CD4-positive, alpha-beta T cell treated with Interleukin-4 for 4 hours (primary cell): Measurements from ENCODE around the gene CACNA1S.

Experiments
- DNase-seq: peaks from one replicate; pipeline ENCODE4 v3.0.0-alpha.2; 2020

CACNA1S gene

DNA sequence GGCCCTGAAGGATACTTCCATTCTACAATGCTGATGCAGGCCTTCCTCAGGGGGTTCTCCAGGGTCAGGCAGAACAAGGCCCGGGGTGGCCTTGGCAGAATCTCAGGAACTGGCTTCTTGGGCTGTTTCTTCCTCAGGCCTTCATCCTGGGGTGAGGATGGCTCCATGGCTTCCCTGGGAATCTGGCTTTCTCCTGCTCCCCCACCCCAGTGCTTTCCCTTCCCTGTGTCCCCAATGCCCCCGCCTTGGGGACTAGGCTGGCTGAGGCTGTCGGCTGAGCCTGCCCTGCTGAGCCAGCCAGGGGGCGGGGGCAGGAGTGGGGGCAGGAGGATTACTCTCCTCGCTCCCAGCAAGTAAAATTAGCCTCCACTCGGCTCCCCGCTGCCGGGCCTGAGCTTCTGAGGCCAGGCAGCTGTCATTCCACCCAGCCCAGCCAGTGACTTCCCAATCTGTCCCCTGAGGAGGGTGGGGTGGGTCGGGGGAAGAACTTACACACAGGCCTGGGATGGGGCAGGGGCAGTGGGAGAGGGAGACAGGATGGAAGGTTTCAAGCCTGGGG lies at the start of gene CACNA1S:
Gene CACNA1S, minus strand, starts transcription at position 254 of the 559 bp plus-strand sequence. Its CDS starts 87 bp downstream, at position 167.
- DNase-seq: no peak

DNA sequence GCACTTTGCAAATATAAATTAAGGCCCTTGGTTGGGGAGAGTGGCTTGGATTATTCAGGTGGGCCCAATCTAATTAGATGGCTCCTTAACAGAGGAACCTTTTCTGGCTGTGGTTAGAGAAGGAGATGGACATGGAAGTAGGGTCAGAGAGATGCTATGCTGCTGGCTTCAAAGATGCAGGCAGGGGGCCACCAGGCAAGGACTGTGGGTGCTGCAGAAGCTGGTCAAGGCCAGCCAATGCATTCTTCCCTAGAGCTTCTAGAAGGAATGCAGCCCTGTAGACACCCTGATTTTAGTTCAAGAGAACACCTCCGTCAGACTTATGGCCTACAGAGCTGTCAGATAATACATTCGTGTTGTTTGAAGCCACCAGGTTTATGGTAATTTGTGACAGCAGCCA lies 45.7 kb upstream of the CACNA1S start:
- DNase-seq: no peak

DNA sequence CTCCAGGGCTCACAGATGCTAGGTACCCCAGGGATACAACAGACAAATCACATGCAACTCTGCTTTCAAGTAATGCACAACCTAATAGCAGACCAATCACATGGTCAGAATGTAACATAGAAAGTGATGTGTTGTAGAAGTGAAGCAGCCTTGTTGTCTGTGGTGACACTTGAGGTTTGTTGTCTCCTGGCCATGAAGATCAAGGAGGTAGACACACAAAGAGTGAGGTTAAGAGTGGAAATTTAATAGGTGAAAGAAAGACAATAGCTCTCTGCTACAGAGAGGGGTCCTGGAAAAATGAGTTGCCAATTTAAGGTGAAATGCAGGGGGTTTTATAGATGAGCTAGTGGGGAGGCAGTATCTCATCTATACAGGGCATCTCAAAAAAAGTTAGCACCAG lies 44.6 kb upstream of the CACNA1S start:
- DNase-seq: no peak

DNA sequence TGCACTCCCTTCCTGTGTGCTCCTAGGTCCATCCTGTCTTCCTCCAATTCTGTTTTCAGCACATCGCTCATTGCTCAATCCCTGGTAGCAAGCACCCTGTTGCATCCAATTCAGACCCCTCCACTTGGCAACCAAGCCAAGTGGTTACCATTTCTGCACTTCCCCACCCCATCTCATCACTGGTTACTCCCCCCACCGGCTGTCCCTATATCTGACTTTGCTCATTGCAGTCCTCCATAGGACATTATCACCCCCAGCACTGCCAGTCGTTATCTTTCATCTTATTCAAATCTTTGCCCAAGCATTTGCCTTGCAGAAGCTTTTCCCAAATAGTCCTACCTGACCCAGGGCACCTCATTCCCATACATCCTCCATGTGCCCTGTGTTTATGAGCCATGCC lies 44.1 kb upstream of the CACNA1S start:
- DNase-seq: no peak

DNA sequence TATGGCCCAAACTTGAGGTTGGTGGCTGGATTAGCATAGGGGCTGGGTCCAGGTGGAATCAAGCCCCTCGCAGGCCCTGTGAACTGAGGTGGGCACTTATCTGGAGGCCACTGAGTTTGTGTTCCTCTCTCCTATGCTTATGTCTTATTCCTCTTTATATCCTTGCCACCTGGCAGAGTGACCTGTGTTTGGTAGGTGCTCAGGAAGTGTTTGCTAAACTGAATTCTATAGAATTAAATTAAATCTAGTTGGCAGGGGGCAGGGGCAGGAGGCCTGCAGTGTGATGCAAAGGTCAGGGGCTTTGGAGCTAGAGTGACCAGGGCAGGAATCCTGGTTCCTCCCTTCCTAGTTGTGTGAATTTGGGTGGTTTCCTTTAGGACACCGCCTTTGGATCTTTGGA lies 43.1 kb upstream of the CACNA1S start:
- DNase-seq: no peak

DNA sequence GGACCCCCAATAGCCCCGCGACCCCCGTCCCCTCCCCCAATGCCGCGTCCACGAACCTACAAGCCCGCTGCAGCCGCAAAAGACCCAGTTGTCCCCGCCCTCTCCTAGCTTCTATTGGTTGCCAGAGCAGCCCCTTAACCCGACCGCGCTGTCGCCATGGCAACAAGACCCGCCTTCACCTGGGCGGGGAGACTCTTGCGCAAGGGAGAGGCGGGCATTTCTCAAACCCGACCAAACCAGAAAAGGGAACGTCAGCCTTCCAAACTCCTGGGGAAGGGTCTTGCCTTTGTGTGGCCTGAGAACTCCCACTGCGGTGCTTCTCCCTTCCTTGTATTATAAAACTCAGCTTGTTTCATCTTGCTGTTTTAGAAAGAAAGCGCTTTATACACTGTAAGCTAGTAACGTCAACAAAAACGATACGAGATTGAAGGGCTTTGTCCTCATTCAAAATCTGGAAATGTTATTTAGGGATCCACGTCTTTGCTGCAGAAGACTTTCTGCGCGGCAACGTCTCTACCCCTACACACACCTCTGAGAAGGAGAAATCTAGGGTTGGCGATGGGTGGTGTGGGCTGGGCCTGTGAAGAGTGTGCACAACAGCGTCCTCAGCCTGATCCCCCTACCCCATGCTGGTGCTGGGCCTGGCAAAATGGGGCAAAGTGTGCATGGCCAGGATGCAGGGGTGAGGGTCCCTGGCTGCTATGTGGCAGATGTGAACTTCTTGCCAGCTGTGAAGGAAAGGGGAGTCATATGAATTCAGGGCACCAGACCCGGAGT lies 42.4 kb upstream of the CACNA1S start, which contains the start of gene TMEM9:
Gene TMEM9, minus strand, starts transcription at position 86 of the 777 bp plus-strand sequence. CDS start 551 bp downstream, outside the sequence.
- peak; percentile 96 for DNase-seq

DNA sequence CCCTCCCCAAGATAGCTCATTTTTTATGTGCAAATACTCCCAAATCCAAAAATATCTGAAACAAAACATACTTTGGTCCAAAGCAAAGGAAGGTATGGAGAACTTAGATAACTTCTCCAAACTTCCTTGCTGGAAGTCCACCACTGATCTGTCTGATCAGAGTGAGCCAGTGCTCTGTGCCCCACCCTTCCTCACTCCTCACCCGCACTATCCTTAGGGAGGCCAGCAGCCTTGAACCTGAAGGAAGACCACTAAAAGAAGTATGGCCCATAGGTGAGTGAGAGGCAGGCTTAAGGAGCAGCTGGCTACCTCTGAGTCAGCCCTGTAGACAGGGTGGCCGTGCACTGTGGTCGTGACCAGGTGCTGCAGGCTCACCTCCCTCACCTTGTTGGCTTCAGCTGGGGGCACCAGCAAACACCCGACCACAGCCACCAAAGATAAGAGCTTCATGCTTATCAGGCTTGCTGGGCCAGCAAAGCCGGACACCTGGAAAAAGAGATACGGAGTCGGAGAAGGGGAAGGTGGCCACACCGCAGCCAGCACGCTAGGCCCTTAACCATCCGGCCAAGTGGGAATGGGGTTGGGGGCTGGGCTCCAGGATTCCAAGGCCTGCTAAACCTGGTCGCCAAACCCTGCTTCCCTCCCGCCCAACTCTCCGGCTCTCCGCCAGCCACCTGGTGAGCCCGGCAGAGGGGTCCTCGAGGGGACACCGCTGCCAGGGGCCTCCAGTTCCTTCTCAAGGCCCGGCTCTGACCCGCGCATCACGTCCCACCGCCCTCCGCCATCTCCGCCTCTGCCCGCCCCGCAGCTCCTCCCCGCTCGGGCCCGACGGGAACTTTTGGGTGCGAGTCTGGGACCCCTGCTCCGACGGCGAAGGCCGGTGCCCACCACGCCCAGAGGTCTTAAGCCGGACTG lies 41.5 kb upstream of the CACNA1S start:
- DNase-seq: no peak

DNA sequence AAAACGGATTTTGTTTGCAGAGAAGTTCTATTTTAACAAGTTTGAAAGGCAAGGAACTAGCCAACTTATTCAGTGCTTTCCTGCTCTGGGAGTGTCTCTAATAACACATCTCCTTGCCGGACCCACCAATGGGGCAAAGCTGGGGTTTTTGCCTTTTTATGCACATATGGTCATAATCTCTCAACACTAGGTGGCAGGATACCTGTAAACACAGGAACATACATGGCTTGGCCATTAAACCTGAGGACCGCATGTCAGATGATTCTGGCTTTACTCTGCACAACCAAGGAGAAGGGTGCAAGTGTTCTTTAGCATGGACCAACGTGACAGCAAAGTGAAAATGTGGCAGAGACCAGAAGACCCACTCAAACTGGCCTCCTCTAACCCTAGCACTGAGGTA lies 37.2 kb upstream of the CACNA1S start:
- peak; percentile 19 for DNase-seq

DNA sequence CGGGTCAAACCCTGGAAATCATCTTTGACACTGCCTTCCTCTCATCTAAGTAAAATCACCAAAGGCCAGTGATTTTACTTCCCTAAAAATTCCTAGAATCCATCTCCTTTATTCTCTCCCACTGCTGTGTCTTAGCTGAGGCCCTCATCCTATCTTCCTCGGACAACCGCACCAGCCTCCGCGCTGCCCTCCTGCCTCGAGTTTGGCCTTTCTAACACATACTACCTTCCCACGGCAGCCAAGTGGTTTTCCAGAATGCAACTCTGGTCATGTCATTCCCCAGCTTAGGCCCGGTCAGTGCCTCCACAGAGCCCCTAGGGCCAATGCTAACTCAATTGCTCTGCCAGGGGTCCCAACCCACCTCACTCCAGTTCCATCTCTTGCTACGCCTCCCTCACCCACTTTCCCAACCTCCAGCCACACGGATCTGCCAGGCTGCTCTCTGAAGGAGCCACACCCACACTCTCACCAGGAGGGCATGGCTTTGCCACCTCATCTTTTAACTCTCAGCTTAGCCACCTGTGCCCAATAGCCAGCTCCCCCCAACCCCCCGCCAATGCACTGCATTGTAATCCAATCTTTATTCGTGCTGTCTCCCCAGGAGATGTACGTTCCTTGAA lies 35.3 kb upstream of the CACNA1S start:
- DNase-seq: no peak

DNA sequence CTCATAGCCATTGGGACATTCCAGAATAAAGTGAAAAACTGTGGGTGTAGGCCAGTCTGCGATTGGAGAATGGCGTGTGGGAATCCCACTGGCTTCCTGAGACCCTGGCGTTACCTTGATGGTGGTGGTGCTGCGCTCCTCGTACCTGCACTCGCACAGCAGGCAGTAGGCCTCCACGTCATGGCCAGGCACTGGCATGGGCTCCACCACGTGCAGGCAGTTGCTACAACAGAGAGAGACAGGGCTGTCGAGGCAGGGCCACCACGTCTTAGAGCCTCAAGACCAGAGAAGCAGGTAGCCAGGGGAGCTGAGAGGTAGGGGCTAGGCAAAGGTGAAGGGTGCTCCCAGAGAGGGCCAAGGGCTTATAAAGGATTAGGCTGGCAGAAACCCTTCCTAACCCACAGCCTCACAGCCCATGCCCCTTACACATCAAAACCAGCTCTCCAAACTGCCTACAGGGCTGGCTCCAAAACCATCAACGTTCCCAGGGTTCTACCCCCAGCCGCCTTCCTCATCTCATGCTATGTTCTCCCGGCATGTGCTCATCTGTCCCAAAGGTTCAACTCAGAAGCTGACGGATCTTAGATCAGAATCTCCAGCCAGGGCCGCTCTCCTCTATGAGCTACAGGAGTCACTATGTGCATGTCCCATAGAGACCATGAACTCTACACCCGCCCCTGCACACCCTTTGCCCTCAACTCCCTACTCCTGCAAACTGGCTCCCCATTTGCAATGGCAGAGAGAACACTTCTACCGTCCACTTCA lies 34.6 kb upstream of the CACNA1S start:
- DNase-seq: no peak

DNA sequence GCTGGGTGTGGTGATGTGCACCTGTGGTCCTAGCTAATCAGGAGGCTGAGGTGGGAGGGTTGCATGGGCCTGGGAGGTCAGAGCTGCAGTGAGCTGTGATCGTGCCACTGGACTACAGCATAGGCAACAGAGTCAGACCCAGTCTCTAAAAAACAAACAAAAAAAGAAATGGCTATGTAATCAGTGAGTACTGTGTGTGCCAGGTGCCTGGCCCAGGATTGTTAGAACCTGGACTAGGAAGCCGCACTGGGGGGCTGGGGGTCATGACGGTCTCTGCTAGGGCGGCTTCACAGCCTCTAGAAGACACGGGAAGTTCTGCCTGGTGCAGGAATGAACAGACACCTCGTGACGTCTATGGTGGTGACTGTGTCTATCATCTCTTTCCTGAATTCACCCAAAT lies 33.6 kb upstream of the CACNA1S start:
- no peak for DNase-seq

DNA sequence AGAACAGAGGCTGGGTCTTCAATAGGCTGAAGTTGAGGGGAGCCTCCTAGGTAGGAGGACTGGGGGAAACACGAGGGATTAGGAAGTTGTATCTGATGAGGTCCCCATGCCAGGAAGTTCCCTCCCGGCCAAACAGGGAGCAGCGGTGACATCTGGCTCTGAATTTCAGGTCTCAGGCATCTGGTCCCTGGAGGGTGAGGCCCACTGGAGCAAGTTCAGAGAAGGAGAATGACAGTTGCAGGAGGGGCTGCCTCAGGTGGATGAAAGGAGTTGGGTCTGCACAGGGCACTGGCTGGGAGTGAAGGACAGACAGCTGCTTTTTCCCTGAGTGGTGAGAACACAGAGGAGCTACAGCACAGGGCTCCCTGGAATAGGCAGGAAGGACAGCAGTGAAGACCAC lies 32.9 kb upstream of the CACNA1S start:
- no peak for DNase-seq

DNA sequence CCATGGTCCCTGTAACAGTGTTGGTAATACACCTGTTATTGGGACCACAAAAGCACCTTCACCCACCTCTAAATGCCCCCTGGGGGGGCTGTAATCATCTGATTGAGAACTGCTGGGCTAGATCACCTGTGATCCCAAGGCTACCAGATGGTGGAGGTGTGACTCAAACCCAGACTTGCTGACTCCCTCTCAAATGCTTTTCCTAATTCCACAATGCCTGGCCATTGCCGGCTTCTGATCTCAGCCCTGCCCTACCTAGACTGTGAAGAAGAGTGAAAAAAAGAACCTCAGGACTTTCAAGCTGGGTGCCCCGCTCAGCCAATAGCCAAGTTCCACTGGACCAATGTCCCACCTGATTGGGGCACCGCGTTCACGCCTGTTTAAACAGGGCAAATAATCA lies 32.5 kb upstream of the CACNA1S start:
- no peak for DNase-seq

DNA sequence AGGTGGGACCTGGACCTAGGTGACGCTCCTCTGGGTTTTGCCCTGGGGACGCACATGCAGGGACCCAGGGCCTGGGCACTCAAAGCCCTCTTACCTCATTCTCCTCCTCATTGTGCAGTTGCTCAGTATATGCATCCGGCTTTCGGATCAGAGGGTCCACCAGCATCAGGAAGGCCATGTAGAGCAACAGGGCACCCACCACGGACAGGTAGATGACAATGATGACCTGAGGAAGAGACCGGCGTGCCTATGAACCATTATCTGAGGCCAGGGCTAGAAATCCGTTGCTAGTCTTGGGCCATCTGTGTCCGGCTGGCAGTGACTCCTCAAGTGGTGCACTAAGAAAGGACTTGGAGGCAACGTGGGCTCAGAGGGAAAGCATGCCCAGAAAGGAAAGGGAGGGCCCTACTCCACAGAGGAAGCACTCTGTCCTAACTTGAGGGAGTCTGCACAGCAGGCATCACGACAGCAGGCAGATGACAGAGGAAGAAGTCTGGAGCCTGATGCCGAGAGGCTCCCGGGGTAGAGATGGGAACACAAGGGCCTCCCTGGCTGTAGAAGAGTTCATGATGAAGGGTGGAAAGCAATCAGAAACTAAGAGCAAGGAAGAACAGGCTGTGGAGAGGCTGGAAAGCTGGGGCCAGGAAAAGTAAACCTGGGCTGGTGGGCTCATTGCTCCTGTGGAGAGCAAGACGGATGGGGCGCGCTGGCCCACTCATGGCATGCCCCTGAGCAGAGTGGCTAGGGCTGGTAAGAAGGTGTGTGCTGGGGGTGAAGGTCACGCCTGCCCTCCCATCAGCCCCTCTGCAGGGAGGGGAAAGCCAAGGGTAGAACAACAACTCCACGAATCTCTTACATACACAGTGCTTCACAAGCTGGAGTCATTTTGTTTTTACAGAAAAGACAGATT lies 31.8 kb upstream of the CACNA1S start:
- no peak for DNase-seq

DNA sequence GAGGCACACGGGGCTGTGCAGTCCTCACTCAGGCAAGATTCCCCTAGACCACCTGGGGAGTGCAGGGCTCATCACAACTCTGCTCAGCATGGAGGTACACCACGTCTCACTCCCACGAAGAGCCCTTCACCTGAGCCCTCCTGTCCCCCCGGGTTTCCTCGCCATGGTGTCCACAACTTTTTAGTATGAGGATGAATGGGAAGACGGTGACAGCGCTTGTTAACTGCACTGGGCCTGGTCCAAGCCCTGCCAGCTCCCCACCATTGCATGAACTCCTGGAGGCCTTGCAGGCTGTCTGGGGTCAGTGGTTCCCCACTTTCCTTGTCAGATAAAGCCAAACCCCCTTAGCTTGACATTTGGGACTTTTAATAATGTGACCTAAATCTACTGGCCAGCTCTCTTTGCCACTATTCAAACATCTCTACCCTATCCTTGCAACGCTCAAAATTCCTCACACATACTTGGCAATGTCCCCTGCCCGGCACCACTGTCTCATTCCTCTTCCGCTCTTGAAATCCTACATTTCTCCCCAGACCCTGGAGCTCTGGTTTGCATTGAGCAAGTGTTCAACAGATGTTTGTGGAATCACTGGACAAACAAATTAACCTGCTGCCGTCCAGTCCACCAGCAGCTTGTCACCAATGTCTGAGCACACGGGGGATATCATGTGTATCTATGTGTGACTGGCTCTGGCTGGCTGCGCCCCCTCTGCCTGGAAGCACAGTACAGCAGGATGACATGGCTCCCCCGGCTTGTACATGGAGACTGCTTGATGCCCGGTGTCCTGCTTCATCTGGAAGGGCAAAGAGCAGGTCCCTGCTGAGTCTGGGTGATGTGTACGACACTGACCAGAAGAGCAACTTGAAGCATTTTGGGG lies 30.9 kb upstream of the CACNA1S start:
- no peak for DNase-seq

DNA sequence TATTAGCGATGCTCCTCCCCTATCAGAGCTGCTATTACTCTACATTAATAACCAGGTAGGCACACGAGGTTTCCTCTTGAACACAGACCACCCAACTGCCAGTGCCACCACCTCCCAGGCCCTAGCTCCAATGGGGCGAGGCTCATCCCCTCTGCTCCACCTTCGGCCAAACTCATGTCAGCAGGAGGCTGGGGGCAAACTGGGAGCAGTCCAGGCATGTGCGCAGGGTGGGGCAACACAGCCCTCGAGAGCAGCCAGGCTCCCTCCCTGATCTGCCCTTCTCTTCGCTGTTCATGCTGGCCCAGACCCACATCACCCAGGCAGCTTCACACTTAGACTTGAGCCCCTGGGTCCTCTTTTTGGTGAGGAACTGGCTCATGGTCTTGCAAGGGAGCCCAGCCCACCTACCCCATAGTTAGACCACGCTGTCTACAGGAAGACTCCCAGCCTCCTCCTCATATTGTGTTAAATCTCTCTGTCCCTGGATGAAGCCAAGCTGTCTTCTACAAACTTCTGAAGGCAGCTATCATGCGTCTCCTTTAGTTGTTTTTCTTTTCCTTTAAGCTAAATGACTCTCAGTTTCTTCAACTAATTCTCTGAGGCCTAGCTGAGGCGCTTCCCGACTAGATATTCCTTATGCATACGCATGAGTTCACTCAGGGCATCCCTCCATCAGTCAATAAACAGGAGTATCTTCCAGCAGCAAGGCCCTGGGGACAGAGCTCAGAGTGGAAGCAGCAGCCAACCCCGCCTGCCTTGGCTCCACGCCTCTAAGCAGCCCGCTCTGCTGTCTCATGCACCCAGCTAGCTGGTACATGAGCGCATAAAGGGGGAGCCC lies 30.0 kb upstream of the CACNA1S start:
- DNase-seq: no peak

DNA sequence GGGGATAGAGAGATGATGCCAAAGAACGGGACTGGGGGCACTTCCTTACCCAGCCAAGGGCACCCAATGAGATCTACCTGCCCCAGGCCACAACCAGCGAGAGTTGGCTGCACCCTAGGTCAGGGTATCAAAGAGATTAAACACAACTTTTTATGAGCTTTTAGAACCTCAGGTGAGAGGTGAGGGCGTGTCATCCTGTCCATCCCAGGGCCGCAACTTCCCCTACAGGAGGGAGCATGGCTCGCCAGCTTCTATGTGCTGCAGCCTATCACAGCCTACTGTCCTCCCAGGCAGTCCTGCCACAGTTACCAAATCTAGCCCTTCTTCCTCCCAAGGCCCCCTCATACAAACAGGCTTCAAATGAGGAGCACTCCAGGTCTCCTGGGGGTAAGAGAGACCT lies 29.2 kb upstream of the CACNA1S start:
- DNase-seq: no peak

DNA sequence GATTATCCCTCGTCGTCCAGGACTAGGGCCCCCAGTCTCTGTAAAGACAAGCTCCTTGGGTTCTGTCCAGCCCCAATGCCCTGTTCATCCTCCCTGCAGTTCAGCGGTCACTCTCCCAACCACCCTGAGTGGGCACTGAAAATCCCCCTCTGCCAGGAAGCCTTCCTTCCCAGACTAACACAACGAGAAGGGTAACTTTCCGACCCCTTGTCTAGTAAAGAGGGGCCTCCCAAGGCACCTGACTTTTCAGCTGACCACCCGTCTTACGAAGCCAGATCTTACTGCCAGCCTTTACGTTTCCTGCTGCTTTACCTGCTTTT lies 28.7 kb upstream of the CACNA1S start:
- no peak for DNase-seq

DNA sequence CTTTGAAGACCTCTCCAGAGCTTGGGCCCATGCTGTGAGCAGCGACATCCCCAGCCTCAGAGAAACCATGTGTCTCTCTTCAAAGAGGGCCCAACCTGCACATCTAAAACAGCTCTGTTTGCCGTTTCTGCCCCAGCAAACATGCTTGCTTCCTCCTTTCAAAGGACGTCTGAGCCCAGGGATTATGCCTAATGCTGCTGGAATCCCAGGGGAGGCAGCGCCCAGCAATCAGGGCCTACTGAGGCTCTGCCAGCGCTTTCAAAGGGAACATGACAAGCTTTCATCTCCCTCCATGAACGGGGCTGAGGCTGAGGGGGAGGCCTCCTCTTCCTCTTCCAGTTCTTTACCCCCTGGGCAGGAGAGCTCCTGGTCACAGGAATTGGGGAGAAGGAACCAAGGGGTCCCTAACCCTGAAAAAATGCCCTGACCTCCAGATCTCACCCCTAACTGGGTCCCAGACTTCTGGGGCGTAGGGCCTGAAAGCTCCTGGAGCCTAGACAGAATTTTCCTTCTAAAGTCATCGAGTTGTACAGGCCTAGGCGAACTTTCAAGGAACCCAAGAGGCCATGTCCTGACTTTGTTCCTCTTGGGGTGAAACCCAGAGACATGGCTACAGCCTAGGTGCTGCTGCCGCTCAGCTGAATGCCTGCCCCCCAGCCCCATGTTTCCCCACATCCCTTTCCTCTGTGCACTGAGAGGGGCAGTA lies 28.2 kb upstream of the CACNA1S start:
- DNase-seq: no peak
